GM13976 (cell line): ENCODE measurements around the gene PDLIM5.

Experiments used
- DNase-seq: peaks from one replicate; pipeline ENCODE4 v3.0.0; 2012; ENCODE audit warnings: low spot score
- CTCF ChIP-seq: IDR thresholded peaks from 2 replicates; pipeline ENCODE4 v1.5.1; 2012; ENCODE audit warnings: borderline replicate concordance, mild to moderate bottlenecking; ENCODE audit not compliant: insufficient read depth; ENCODE audit errors: extremely low read depth, missing control alignments, control extremely low read depth
- in situ Hi-C: fragments of 300-500 bp; cut with MboI; formaldehyde crosslinking; loops from one replicate; pipeline ENCODE4 v1.12.0; 2022; ENCODE audit warnings: low sequenced_read_pairs, mixed read lengths, inconsistent platforms; ENCODE audit not compliant: unreplicated experiment

PDLIM5 gene

GRCh38 chr4:94534401-94535312 is 82.9 kb downstream of the PDLIM5 start:
- no peak for TF ChIP-seq CTCF
- DNase-seq = peak; percentile 22
- in situ Hi-C loops = no loop called here

GRCh38 chr4:94536049-94536448 is 84.3 kb downstream of the PDLIM5 start:
- in situ Hi-C loops = no loop called here

GRCh38 chr4:94536649-94537469 is 85.1 kb downstream of the PDLIM5 start:
- no peak for DNase-seq
- TF ChIP-seq CTCF = no peak
- in situ Hi-C loops = no loop called here

More at GRCh38 chr4:94536049-94536448, 84.3 kb downstream of the PDLIM5 start:
- DNase-seq = no peak
- TF ChIP-seq CTCF = no peak

GRCh38 chr4:94537921-94538628 is 86.3 kb downstream of the PDLIM5 start:
- in situ Hi-C loops = no loop called here
- no peak for TF ChIP-seq CTCF
- DNase-seq = no peak

GRCh38 chr4:94540476-94540875 is 88.7 kb downstream of the PDLIM5 start:
- no peak for TF ChIP-seq CTCF
- DNase-seq = no peak
- in situ Hi-C loops = no loop called here

GRCh38 chr4:94544811-94545210 is 93.1 kb downstream of the PDLIM5 start:
- no peak for DNase-seq
- in situ Hi-C loops = no loop called here
- no peak for TF ChIP-seq CTCF
